ENCODE measurements around the gene RPE65. TPM values are rescaled to one million over a fixed set of nuclear protein-coding genes. Genes with fewer than 3 reads are reported as not detected.

RPE65 gene
- total RNA-seq, 1 experiment from 2014 or later = not detected

Small RNA genes lying within 50 kb of the gene (small RNA-seq; reads per million reads assigned to genes)
- not detected for gene AL139413.1

Other genes starting within 250 kb of the RPE65 start
- gene WLS, start 217.4 kb downstream of the RPE65 start, total RNA-seq (2014; rRNA removed; shearing (Covaris generic)) = 40.5 and 61.4 TPM in 2 replicates
- 53.4 and 55.3 TPM in 2 replicates for gene DEPDC1, start 47.1 kb upstream of the RPE65 start, total RNA-seq (2014; rRNA removed; shearing (Covaris generic))